Stimulated activated CD4-positive, alpha-beta T cell treated with anti-CD3 and anti-CD28 coated beads, Interleukin-2, amount 100 ng/mL, for 48 hours (primary cell): ENCODE results near the gene ASNS.
"Not testable (repeated sequence)": the region's sequence is repeated elsewhere in the genome, so short reads cannot be mapped to it uniquely, and the experiment has no call there.

ENCODE experiments used
- DNase-seq, 2 donors: peaks; one replicate each; pipeline ENCODE4 v3.0.0-alpha.2; 2020

ASNS gene

GRCh38 chr7:97872025-97872669 lies at the start of gene ASNS:
Gene ASNS, minus strand, starts transcription at chr7:97872408. Its CDS starts 3,252 bp downstream, at chr7:97869156.
- peak; percentile 86 to 88 for DNase-seq

- DNase-seq = not testable (repeated sequence)
Observed at GRCh38 chr7:97921254-97921653, 49.0 kb upstream of the ASNS start.

DNA sequence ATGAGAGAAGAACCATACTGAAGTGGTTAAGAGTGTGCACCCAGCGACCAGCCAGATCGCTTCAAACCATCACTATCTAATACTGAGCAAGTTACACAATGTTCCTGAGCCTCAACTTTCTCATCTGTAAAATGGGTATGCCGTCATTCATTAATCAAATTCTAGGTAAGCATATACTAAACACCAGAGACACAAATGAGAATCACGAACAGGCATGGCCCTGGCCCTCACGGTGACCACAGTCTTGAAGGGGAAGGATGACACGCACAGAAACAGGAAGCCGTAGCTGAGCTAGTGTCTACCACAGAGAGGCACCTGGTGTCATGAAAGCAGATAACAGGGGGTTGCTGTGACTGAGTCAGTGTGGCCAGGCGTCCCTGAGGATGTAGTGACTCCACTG lies 43.1 kb upstream of the ASNS start:
- not testable (repeated sequence) for DNase-seq

- DNase-seq = not testable (repeated sequence)
Observed at GRCh38 chr7:97912294-97912693, 40.1 kb upstream of the ASNS start.

DNA sequence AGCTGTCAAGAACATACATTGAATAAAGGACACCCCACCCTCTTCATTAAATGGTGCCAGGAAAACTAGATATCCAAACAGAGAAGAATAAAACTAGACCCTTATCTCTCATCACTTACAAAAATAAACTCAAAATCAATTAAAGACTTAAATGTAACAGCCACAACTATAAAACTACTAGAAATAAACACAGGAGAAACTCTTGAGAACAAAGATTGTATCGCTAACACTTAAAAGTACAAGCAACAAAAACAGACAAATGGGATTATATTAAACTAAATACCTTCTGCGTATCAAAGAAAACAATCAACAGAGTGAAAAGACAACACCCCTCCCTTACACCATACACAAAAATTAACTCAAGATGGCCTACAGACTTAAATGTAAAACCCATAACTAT lies 24.7 kb upstream of the ASNS start:
- DNase-seq = not testable (repeated sequence)

- DNase-seq = not testable (repeated sequence)
Observed at GRCh38 chr7:97891721-97892120, 19.5 kb upstream of the ASNS start.

DNA sequence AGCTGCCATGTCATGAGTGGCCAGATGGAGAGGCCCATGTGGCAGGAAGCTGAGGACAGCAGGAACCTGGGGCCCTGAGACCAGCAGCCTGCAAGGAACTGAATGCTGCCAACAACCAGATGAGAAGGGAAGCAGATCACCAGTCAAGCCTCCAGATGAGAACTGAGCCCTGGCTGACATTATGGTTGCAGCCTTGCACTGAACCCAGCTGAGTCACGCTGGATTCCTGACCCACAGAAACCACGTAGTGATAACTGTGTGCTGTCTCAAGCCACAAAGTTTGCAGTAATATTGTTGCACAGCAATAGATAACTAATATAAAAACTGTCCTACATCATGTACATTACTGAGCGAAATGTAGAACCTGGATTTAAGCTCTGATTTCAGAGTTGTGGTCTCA lies 7.3 kb upstream of the ASNS start:
- not testable (repeated sequence) for DNase-seq

GRCh38 chr7:97874894-97875293 lies 2.7 kb upstream of the ASNS start:
- not testable (repeated sequence) for DNase-seq

DNA sequence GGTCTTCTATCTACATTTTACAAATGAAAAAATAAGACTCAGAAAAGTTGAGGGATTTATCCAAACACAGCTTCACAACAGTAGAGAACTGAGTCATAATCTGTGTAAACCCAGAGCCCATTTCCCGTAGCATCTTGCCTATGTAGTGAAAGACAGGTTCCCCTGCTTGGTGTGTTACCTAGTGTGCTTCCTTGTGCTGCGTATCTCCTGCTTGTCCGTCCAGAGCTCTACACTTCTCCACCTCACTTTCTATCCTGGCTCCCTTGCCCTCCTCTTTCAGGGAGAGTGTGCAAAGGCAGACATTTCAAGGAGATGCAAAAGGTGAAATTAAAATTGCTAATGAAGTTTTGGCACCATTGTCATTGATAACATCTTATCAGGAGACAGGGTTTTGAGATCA lies 1.4 kb upstream of the ASNS start:
- DNase-seq = no peak

DNA sequence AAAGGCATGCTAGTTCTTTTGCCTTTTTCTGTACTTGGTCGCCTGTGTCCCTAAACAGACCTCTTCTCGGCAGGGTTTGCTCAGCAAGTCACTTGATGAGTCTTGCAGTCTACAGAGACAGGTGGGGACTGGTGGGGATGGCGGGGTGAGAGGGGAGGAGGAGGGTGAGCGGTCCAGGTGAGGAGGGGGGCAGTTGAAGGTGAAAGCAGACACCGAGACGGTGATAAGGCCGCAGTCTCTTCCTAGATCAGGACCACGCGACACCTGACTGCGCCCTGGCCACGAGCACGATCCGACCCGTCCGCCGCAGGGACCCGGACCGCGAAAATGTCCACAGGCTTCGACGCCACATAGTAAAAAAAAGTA lies 566 bp downstream of the ASNS start:
- DNase-seq = no peak

- DNase-seq = no peak
Observed at GRCh38 chr7:97868788-97869187, 3.4 kb downstream of the ASNS start.

- no peak for DNase-seq
Observed at GRCh38 chr7:97868314-97868713, 3.9 kb downstream of the ASNS start.

DNA sequence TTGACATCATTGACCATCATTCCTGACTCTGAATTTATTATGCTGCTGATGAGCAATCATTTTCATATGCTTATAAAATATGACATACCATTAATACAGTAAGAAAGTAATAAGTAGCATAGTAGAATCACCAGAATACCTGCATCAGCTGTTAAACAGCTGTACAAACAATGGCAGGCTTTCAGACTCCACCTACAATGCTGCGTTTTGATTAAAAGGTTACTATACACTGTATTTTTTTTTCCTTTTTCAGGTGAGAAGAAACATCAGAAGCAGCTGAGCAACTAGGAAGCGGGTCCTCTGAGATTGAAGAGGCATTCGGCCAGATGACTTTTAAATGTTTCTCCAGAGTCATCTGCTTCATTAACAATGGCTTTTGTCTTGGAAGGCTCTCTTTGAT lies 7.1 kb downstream of the ASNS start:
- no peak for DNase-seq

GRCh38 chr7:97859606-97860204 lies 12.5 kb downstream of the ASNS start:
- DNase-seq = no peak

DNA sequence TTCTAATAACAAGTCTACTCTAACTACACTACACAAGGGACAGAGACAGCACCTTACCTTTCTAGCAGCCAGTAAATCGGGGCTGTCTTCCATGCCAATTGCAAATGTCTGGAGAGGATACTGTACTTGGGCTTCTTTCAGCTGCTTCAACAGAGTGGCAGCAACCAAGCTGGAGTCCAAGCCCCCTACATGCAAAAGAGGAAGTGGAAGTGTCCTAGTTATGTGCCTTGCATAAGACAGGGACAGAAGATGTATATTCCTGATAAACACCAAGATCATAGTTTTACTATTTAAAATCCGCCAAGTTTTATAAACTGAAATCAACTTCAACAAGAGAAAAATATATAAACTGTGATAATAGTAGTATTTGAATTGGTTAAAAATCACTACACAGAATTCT lies 14.0 kb downstream of the ASNS start:
- no peak for DNase-seq

- no peak for DNase-seq
Observed at GRCh38 chr7:97857544-97857943, 14.7 kb downstream of the ASNS start.

DNA sequence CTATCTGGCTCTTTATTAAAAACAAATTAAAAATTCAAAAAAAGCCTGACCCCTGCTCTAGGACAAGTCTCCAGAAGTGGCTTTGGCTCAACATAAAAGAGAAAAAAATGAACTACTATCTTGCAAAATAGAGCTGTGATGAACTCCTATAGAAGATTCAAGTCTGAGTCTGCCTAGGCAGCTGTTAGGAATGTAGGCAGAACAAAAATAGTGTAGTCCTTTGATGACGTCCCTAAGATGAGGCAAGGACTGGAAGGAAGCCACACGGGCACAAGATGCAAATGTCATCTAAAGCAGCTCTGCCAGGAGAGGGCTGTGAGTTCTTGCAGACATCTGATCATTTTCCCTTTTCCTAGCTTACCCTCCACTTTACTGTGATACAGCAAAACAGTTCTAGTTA lies 20.5 kb downstream of the ASNS start:
- DNase-seq = no peak

- not testable (repeated sequence) for DNase-seq
Observed at GRCh38 chr7:97850262-97851031, 21.8 kb downstream of the ASNS start.

DNA sequence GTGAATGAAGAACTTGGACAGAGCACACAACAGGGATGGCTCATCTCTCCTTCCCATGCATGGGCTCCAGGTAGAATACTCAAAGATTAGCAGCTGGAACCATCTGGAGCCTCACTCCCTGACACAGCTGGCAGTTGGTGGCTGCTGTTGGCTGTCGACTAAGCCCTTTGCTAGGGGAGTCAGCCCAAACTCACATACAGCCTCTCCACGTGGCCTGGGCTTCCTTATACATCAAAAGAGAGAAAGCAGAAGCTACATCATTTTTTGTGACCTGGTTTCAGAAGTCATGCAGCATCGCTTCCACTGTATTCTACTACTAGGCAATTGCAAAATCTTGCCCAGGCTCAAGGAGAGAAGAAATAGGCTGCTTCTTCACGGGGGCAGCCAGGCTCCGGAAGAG lies 24.4 kb downstream of the ASNS start:
- no peak for DNase-seq

DNA sequence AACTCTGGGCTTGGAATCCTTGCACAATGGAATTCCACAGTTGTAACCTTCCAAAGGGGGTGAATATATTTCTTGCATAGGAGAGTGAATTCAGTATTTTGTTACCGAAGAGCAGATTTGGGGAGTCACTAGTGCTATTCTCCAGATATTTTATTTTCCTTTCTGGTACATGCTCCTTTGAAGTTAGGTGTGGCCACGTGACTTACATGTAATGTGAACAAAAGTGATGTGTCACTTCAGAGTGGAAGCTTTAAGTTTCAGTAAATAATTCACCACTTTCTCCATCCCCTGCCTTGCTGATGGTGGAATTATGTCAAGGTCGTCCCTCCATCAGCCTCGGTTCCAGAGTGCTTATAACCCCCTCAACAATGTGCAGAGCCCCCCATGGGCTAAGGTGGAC lies 25.3 kb downstream of the ASNS start:
- DNase-seq = no peak

DNA sequence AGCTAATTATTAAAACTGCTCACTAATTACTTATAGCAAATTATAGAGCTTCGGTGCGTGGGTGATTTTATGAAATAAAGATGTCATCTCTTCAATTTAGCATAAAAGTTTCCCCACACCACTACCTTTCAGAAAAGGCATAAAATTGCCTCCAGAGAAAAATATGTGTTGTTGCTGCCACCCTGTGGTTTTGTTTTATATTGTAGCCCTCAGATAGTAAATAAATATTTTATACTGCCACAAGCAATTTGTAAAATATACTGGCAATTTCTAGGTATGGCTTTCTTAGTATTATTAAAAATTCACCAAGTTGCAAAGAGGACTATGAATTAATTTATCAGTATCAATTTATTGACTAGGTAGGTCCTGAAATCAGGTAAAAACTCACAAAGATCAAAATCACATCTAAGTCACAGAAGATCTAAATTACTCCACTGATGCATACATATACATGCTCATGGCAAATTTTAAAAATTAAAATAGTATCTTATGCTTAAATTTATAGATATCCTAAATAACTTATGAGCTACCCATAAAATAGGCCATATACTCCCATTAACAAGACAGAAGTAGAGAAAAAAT lies 26.5 kb downstream of the ASNS start:
- no peak for DNase-seq

- DNase-seq = no peak
Observed at GRCh38 chr7:97844036-97844435, 28.2 kb downstream of the ASNS start.

DNA sequence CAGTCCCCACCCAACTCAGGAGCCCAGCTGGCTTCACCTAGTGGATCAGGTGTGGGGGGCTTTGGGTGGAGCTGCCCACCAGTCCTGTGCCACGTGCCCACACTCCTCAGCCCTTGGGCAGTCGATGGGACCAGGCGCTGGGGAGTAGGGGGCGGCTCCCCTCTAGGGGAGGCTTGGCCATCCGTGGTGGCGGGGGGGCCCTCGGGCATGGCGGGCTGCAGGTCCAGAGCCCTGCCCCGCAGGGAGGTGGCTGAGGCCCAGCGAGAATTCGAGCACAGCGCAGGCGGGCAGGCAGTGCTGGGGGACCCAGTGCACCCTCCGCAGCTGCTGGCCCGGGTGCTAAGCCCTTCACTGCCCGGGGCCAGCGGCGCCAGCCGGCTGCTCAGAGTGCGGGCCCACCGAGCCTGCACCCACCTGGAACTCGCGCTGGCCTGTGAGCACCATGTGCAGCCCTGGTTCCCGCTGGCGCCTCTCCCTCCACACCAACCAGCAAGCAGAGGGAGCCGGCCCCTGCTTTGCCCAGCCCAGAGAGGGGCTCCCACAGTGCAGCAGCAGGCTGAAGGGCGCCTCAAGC lies 29.3 kb downstream of the ASNS start:
- DNase-seq = no peak

DNA sequence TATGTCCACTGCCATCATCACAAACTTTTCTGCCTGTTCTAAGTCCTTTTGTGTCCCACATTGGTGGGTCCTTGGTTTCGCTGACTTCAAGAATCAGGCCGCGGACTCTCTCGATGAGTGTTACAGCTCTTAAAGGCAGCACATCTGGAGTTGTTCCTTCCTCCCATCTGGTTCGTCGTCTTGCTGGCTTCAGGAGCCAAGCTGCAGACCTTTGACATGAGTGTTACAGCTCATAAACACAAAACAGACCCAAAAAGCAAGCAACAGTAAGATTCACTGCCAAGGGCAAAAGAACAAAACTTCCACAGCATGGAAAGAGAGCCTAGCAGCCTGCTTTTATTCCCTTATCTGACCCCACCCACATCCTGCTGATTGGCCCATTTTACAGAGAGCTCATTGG lies 30.2 kb downstream of the ASNS start:
- no peak for DNase-seq
